GM12865 (cell line): ENCODE data around the gene RNF166.

Experiments
- DNase-seq: peaks from one replicate; pipeline ENCODE4 v3.0.0; 2010; ENCODE audit warnings: low read depth
- H3K4me3 ChIP-seq: 2 replicates; pipeline ENCODE4 v1.5.1; 2011; ENCODE audit warnings: mild to moderate bottlenecking, low read depth, low read length, control low read depth
- TF ChIP-seq, protein P1 (sequence below): IDR thresholded peaks from 2 replicates; pipeline ENCODE4 v1.5.1; 2011; ENCODE audit warnings: low read length, control low read depth, low read depth, inconsistent platforms; ENCODE audit not compliant: insufficient read depth; ENCODE audit errors: missing control alignments

Gene RNF166

DNA sequence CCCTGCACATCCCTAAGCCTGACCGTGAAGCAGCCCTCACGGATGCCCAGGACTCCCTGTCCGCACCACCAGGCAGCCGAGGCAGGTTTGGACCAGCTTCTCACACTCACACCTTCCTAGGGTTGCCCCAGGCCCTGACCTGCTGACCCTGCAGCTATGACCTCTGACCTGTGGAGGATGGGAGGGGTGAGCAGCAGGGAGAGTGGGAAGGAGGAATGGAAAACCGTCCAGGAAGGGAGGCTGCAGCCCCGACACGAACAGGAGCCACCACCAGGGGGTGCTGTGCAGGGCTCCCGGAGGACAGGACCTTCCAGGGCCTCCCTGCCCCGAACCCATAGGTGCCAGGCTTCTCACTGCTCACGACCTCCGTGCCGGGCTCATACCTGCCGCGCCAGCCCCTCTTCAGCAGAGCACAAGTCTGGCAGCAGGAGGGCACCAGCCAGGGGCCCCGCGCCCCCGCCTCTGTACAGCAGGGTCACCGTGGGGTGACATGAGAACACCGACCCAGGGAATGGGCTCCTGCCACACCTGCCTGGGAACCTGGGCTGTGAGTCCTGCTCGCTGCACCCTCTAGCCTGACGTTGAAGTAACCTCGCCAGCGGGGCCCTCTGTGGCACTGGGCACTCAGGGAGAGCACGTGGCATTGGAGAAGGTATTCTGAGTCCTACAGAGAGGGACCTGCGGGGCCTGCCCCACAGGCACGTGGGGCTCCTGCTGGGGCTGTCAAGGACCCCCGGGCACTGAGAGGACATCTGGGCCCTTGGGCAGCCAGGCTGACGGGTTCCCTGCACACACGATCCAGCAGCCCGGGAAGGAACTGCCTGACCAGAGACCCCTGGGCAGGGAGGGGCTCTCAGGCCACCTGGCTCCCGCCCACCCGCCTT, 37.7 kb upstream of the RNF166 start:
- DNase-seq, result peak; percentile 73
- no peak overlapping the region for H3K4me3 ChIP-seq
- TF ChIP-seq, protein P1, sequence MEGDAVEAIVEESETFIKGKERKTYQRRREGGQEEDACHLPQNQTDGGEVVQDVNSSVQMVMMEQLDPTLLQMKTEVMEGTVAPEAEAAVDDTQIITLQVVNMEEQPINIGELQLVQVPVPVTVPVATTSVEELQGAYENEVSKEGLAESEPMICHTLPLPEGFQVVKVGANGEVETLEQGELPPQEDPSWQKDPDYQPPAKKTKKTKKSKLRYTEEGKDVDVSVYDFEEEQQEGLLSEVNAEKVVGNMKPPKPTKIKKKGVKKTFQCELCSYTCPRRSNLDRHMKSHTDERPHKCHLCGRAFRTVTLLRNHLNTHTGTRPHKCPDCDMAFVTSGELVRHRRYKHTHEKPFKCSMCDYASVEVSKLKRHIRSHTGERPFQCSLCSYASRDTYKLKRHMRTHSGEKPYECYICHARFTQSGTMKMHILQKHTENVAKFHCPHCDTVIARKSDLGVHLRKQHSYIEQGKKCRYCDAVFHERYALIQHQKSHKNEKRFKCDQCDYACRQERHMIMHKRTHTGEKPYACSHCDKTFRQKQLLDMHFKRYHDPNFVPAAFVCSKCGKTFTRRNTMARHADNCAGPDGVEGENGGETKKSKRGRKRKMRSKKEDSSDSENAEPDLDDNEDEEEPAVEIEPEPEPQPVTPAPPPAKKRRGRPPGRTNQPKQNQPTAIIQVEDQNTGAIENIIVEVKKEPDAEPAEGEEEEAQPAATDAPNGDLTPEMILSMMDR, result peak; percentile 86

DNA sequence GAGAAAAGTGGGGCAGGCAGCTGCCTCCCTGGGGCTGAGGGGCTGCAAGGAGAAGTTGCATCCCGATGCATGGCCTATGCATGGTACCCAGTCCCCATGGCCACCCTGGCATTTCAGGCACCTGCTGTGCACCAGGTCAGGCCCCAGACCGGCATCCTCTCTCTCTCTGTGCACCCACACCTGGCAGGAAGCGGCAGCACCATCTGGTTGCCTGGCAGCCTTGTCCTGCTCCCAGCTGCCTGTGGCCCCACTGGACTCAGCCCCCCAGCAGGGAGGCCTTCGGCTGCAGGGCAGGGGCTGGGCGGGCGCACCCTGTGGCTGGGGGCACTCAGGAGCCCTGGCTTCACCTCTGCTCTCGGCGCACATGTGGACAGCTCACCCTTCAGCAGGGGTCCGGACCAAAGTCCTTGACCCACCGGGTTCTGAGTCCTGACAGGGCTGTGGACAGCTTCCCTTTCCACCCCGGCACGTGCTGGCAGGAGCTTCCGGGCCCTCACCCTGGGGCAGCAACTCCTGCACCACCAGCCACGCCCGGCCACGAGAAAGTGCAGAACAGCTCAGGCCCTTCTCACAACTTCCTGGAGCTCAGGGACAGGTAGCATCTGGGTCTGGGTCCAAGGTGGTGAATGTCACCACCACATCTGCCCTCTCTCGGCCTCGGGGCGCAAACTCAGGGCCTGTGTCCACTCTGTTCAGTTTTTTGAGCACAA, 36.8 kb upstream of the RNF166 start:
- TF ChIP-seq, protein P1, result no peak
- no peak overlapping the region for H3K4me3 ChIP-seq
- no peak for DNase-seq

DNA sequence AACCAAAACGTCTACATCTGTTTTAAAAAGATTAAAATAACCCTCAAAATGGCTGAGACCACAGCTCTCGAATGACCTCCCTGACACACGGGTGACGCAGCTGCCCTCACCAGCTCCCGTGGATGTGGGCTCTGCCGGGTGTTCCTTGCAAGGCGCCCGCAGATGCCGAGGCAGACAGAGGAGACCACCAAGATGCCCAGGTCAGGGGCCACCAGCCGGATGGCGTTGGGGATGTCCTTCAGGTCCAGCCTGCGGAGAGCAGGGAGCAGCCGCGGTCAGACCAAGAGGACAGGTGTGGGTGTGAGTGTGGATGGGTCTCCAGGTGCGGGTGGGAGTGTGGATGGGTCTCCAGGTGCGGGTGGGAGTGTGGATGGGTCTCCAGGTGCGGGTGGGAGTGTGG, 35.2 kb upstream of the RNF166 start:
- no peak for DNase-seq
- H3K4me3 ChIP-seq, result no peak overlapping the region
- TF ChIP-seq, protein P1, result no peak

- no peak for DNase-seq
- no peak overlapping the region for H3K4me3 ChIP-seq
- TF ChIP-seq, protein P1, result no peak
Measured at GRCh38 chr16:88740727-88741055, 34.5 kb upstream of the RNF166 start.

GRCh38 chr16:88739977-88740726, 33.9 kb upstream of the RNF166 start:
- DNase-seq, result no peak
- no peak overlapping the region for H3K4me3 ChIP-seq
- TF ChIP-seq, protein P1, result no peak

DNA sequence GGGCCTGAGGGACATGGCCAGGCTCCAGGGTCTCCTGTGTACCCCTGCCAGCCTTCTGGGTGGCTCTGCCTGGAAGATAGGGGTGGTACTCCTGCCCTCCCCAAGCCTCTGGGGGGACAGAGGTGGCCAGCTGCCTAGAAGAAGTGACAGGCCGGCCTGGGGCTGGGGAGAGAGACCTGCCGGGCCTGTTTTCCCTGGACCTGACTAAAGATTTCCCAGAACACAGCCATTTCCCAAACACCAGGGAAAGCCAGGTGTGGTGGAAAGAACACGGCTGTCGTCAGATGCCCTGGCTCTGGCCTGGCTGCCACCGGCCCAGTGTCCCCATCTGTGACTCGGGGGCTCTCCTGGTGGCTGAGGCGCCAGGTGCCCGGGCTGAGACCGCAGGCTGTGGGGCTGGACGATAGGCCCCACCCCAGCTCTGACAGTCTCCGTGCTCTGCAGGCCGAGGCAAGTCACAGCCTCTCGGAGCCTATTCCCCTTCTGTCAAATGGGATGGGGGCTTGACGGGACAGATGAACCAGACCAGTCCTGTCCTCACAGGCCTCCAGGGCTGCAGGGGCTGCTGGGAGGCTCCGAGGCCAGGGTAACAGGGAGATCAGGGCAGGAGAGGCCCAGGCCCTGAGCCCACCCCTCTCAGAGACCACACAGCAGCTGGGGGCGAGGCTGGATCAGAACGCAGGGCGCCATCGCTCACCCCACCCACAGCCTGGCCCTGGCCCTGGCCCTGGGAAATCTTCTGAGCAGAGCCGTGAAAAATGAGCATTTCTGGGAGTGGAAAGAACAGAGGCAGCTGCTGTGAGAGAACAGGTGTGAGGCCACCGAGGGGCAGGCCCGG, 33.1 kb upstream of the RNF166 start:
- no peak for DNase-seq
- no peak overlapping the region for H3K4me3 ChIP-seq
- TF ChIP-seq, protein P1, result no peak
